Brain pericyte (primary cell): ENCODE measurements around the gene UPP2.

Experiments used
- DNase-seq: peaks from one replicate; pipeline ENCODE4 v3.0.0-alpha.2; 2012; ENCODE audit warnings: low read depth, low spot score

Gene UPP2

GRCh38 chr2:158104903-158105302 is 3.2 kb downstream of the UPP2 start:
- DNase-seq: no peak

DNA sequence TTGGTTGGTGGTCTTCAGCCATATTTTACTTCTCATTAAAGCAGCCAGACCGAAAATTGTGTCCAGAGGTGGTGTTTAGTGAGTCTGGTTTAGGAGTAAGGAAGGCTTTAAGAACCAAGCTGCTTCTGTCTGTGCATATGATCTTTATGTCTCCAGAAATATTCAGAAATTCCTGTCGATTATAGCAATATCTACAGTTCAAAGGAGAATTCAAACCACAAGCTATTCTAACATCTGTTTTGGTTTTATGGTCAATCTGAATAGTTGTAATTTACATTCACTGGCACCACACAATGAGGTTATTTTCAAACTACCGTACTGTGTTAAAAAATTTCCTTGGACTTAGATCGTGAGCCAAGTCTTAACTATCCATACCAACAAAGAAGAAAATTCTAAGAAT is 11.3 kb downstream of the UPP2 start:
- DNase-seq: no peak

- no peak for DNase-seq
These were observed 12.1 kb downstream of the UPP2 start for GRCh38 chr2:158113741-158114295.

GRCh38 chr2:158114516-158114915 is 12.8 kb downstream of the UPP2 start:
- no peak for DNase-seq

- no peak for DNase-seq
These were observed 13.6 kb downstream of the UPP2 start for GRCh38 chr2:158115202-158115767.

- no peak for DNase-seq
These were observed 15.3 kb downstream of the UPP2 start for GRCh38 chr2:158116936-158117335.

DNA sequence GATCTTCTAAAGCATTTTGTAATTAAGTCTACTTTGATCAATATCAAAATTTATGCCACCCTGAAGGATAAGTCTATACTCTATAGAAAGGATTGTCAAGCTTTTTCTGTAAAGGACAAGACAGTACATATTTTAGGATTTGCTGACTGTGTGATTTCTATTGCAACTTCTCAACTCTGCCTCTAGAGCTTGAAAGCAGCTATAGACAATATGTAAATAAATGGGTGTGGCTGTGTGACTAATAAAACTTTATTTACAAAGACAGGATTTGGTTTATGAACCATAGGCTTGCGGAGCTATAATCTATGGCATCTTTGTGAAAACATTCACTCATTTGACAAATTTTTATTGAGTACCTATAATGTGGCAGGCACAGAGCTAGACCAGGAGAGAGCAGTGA is 18.4 kb downstream of the UPP2 start:
- DNase-seq: no peak

DNA sequence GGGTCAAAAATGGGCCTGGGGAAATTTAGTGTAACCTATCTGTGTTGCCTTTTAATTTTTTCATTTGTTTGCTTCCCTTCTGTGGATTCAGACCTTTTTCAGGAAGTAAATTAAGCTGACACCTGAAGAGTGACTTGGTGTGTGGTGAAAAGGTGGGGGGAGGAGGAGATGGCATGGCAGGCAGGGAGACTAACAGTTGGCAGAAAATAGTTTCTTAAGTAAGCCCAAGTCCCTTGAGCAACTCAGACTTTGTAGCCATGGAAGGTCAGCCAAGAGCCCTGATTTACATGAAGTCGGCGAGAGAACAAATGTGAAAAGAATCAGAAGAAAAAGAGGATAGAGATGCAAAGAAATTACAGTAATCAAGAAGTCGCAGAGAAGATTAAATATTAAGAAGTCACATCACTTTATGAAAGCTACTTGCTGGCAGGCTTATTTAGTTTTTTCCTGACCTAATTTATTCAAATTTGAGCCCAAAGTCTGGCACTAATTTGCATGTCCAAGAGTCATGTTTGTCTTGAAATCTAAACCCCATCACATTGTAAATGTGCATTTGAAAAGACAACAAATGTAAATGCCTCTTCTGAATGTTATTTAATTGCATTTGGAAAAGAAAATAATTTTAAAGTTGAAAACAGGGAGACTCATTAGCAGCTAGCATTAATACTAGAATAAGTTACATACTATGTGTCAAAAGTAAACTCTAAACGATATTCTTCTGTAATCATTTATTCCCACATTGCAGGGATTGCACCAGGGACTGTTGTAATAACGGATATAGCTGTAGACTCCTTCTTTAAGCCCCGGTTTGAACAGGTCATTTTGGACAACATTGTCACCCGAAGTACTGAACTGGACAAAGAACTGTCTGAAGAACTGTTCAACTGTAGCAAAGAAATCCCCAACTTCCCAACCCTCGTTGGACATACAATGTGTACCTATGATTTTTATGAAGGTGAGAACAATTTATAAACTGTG is 19.3 kb downstream of the UPP2 start:
- DNase-seq: no peak

GRCh38 chr2:158124896-158125295 is 23.2 kb downstream of the UPP2 start:
- DNase-seq: no peak

GRCh38 chr2:158125756-158126498 is 24.3 kb downstream of the UPP2 start:
- no peak for DNase-seq

DNA sequence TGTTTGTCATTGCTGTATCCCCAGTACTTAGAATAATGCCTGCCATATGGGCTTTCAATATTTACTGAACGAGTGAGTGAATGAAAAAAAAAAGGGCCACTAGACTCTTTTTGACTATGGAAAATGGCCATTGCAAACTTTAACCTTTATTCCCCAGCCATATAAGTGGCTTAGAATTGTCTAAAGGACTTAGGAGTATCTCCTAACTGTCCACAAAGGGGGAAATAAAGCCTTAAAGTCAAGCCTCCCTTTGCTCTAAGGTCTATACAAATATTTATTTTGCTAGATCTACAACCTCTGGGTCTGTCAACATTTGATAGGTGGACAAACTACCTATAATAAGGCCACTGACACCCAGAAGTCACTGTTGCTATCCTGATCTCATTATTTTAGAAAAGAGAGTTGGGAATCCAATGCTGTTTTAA is 25.7 kb downstream of the UPP2 start:
- no peak for DNase-seq

DNA sequence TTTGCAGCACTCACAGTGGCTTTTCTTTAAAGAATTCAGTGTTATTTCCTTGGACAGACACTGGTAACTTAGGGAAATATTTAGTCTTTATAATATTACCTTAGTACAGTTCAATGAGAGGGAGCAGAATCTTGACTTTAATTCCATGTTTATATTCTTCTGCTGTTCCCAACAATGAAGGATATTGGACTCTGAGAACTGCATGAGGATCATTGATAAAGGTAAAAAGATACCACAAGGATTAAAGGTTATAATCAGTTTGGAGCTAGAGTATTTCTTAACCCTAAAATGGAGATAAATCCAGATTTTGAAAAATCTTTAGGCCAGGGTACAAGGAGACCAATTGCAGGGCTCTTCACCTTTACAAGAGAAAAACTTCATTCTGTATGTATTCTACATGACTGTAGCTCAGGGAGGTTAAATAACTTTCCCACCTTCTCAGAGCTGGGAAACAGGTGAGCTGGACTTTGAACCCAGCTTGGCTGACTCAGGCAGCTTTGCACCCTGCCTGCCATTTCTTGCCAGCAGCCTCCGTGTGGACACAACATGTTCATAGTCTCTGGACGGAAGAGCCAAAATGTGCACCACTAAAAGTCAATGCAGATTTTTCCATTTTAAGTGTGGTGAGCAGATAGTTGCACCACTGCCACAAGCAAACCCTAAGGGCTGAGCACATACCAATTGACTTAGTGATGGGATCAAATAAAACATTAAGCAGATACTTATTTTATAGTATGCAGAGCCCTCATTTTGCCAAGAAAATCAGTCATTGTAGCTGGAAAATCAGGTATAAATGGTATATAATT is 26.7 kb downstream of the UPP2 start:
- DNase-seq: no peak

DNA sequence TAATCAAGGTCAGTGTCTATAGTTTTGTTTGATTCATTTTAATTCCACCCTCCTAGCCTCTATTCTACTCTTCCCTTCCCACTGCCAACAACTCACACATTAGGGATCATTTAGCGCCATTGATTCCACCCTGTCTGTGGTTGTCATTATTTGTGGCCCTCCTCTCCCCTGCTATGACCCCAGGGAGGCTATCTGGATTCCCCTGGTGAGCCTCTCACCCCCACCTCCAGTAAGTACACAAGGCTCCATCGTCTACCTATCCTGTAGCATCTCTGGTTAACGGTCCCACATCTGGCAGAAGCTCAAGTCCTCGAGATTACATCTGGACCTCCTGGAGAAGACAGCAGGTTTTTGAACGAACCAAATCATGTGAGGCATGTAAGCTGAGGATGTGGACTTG is 27.4 kb downstream of the UPP2 start:
- no peak for DNase-seq

- DNase-seq: no peak
These were observed 29.3 kb downstream of the UPP2 start for GRCh38 chr2:158130832-158131473.

DNA sequence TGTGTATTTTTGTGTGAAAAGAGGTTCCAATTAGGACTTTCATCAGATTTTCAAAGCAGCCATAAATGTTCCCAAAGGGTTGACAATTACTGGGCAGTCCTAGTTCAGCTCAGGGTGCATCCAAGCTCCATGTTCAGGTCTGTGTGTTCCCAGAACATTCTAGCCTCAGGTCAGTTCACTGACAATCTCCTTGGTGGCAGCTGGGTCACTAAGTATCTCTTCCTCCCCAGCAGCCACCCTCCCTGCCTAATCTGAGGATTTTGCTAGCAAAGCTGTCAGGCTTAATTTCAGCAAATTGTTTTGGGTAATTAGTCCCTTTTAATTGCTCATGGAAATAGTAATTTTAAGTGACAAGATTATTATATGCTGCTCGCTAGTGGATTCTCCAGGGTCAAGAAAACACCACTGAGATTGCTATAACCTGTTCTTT is 29.8 kb downstream of the UPP2 start:
- no peak for DNase-seq

GRCh38 chr2:158131919-158132566 is 30.4 kb downstream of the UPP2 start:
- DNase-seq: no peak

GRCh38 chr2:158134055-158134454 is 32.4 kb downstream of the UPP2 start:
- no peak for DNase-seq

DNA sequence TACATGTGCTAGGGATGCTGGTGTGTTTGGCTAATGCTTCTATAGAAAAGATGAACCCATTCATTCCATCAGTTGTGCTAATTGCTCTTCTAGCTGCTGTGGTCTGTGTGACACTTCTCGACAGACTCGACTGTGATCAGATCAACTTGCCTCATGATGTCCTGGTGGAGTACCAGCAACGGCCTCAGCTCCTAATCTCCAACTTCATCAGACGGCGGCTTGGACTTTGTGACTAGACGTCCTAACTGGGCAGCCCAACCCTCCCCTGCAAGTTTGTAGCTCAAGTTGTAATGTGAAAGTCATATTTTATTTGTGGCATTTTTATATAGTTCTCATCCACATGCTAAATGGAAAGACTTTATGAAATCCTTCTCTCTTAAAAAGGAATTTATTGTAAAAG is 33.0 kb downstream of the UPP2 start:
- no peak for DNase-seq

GRCh38 chr2:158135096-158135495 is 33.4 kb downstream of the UPP2 start:
- DNase-seq: no peak

- no peak for DNase-seq
These were observed 36.6 kb downstream of the UPP2 start for GRCh38 chr2:158138255-158138654.
